ENCODE measurements around the gene RBP5.

RBP5 gene

DNA sequence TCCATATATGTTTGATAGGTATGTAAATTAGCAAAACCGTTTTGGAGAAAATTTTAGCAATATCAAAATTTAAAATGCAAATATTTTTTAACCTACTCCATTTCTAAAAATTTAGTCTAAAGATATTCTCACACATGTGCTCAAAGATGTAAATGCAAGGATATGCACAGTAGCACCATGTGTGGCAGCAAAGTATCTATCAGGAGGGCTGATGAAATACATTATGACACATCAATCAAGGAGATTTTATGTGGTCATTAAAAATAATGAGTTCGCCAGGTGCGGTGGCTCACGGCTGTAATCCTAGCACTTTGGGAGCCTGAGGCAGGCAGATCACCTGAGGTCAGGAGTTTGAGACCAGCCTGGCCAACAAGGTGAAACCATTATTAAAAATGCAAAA, 28.4 kb downstream of the RBP5 start:
- no peak for DNase-seq

DNA sequence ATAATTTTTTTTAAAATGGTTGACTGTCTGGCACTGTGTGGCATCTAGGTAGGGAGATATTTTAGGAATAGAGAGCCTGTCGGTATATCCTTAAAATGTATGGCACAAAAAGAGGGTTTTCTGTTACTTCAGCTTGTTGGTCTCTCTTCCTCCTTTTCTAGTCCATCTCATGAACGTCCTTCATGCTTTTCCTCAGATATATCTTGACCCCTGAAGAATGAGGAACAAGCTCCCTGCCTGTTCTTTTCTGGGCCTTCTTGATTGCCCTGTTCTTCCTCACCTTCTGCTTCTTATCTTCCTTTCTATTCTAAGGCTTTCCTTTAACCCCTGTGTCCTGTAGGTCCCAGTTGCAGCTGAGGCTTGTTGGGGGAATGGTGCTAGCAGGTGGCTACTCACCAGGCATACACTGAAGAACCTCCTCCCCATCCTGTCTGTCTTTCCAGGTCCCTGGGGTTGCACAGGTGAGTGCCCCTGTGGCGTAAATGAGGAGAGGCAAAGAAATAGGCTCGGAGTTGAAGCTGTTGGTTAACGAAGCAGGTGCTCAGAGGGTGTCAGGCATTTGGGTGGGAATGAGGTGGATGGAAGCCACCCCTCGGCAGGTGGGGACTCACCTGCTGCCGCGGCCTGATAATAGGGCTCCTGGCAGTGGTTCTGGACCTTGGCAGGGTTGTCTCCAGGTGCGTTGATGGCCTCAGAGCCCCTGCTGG, 29.2 kb downstream of the RBP5 start:
- DNase-seq: no peak

DNA sequence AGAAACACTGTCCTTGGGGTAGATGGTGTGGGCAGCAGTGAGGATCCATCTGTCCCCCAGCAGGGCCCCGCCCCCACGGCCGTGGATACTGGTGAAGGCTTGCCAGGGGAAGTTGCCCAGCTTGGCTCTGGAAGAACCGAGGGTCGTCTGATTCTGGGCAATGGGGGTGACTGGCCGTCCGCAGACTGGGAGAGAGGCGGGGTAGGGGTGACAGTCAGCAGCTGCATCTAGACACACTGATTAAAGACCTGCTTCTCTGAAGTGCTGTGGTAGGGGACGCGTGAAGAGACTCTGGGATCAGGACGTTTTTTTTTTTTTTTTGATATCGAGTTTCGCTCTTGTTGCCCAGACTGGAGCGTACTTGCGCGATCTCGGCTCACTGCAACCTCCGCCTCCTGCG, 31.7 kb downstream of the RBP5 start:
- DNase-seq: no peak

DNA sequence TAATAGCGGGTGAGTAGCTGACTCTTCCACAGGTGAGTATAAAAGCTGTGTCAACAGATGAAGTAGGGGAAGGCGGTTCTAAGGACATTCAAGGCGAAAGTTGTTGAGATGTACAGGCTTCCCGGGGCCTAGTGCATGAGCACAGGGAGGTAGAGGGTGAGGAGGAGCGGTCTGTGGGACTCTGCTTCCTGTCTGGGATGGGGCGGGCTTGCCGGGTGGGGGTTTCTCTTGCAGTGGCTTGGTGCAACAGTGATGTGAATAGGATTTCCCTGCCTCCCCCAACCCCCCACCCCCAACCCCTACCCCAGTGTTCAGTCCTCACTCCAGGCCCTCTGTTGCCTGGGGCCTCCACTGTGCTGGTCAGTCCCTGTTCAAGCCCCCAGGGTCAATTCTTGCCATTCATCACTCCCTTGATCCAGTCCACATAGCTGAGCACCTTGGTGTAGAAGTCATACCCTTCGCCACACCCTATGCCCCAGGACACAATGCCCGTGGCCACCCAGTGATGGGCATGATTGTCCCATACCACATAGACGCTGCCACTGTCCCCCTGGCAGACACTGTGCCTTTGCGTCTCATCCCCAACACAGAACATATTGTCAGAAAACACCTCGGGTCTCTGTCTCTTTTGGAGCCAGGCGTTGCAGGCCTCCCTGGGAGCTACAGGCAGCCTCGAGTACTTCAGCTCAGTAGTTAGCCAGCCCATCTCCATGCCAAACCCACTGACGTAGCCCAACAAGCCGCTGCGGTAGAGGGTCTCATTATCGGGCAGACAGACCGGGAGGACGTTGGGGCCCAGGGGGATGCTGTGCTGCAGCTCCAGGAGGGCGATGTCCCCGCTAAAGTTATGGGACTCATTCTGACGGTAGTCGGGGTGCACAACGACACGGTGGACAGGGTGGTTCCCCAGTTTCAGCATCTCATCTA, 32.4 kb downstream of the RBP5 start:
- DNase-seq: no peak

DNA sequence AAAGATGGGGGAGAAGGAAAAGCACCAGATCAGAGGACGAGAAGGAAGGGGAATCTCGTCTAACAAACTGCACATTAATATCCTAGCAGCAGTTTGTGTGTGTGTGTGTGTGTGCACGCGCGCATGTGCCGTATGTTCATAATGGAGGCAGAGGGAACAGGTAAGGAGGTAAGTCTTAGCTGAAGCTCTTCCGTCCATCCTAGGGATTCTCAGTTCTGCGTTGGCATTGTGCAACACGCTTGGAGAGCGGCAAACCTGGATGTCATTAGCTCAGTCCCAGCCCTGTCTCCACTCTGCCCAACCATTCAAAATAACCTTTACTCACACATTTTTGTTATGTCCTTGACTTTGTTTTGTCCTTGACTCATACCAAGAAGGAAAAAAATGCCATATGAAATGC, 34.8 kb downstream of the RBP5 start:
- no peak for DNase-seq

DNA sequence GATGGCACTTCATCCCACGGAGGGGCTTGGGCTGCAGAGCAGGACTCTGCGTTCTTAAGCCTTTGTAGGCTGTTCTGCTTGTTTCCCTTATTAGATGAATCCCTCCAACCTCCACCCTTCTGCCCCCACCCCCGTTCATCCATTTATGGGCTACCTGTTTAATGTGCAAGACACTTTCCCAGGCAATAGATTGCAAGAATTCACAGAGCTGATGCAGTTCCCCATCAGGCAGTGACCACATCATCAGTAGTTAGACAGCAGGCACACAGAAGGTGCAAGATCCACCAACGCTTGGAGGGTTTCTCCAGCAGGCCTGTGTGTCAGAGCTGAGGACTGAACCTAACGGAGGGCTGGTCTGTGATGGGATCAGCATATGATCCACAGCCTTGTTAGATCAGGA, 35.2 kb downstream of the RBP5 start:
- DNase-seq: no peak

DNA sequence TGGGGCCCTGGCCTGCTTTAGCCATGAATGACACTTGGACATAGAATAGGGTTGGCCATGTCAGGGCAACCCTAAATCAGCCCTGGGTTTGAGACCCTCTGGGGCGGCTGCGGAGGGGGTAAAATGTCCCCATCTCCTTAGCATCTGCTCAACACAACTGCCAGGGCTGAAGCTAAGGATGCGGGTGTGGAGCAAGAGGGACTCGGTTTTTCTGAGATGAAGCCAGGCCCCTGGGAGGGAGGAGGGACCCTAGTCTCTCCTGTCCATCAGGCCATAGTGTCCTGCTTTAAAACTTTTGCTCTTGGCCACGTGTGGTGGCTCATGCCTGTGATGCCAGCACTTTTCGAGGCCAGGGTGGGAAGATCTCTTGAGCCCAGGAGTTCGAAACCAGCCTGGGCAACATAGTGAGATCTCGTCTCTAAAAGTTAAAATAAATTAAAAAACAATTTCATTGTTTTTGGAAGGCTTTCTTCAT, 35.7 kb downstream of the RBP5 start:
- DNase-seq: no peak

DNA sequence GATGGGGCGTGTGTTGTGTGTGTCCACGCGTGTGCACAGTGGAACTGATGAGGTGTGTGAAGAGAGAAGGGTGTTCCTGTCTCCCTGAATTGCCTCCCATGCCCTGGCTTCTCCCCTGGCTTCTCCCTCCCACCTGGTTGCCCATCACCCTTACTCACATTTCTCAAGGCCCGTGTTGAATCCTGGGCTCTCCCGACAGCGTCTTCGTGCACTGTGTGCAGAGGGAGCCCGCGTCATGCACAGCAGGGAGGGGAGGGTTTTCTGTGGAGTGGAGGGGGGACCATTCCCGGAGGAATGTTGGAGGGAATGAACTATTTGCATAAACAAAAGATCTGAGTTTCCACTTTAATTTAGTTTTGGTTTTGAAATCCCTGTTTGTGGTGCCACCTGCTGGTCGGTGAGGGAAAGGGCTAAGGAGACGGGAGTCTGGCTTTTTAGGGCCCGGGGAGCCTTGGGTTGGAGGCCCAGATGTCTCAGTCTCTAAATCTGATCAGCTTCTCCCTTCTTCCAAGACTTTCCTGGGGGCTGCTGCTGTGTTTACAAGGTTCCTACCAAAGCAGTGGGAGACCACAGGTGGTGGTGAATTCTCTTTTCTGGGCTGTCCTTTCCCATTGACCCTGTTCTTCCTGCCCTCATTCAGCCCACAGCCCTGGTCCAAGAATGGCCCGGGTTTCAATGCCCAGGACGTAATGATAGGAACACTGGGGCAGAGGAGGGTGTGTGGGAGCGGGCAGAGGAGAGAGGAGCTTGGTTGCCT, 36.3 kb downstream of the RBP5 start, which contains the start of gene C1R:
TSS of gene C1R (minus strand) at position 217 of the 757 bp plus-strand sequence. CDS start at position 160, 57 bp downstream.
- DNase-seq: peak; percentile 90

DNA sequence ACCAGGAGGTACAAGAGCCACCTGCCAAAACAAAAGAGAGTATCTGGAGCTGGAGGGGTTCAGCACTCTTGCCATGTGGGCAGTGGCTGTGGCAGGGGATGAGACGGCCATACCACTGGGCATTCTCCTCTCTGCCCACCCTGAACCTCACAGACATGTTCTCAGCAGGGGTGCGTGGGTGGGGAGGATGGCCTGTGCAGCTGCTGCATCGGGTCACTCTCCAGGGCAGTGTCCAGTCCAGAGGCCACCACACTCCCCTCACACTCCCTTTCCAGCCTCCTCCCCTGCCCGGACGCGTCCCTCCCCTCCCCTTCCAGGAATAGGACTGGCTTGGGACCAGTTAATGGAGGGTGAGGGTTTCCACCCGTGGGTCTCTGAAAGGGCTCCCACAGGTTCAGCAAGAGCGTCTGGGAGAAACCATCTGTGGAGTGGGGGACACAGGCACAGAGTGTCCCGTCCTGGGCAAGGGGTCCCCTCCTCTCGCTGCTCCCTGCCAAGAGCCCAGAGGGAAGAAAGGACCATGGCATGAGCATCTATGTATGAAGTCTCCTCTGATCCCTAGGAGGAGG, 36.9 kb downstream of the RBP5 start:
- DNase-seq: no peak

DNA sequence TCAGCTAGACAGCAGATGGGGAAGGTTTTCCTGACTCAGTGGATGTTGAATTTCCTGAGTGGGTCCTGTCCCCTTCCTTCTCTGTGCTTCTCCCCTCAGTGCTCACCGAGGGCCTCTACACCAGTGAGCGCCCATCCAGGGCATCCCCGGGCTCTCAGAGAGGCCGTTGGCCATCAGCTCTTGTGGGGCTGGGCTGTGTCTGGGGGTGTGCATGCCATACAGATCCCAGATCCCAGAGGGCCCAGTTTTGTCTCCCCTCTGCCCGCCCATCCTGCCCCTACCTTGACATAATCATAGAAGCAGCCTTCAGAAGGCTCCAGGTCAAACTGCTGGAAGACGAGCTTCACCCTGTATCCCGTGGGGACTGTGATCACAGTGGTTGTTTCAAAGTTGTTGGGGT, 37.5 kb downstream of the RBP5 start:
- no peak for DNase-seq

DNA sequence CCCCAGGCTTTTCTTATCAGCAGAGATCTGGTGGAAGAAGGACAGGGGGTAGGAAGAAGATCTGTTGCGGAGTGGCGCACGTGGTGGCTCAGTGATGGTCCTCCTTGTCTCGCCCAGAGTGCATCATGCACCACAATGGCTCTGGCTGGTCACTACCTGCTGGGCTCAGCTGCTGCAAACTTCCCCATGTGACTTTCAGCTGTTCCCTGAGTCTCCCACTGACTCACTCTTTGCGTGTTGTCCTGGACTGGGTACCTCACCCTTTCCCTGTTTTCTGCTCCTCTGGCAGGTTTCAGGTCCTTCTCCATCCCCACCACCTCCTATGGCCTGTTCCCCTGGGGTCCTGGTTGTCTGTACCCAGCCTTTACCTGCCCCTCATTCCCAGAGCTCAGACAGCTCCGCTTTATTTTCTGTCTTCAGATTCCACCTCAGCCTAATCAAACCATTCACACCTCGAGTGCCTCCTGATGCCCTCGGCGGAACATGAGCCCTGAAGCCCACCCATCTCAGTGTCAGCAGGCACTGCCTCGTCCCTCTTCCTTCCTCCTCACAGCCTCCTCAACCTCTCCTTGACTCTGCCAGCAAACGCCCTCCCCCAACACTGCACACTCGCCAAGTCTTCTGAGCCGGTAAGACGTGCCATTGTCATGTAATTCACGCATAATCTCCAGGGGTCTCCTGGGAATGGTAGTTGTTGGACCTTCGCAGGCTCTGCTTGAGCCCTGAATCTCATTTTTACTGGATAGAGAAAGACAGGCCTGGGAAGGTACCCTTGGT, 38.3 kb downstream of the RBP5 start:
- no peak for DNase-seq

DNA sequence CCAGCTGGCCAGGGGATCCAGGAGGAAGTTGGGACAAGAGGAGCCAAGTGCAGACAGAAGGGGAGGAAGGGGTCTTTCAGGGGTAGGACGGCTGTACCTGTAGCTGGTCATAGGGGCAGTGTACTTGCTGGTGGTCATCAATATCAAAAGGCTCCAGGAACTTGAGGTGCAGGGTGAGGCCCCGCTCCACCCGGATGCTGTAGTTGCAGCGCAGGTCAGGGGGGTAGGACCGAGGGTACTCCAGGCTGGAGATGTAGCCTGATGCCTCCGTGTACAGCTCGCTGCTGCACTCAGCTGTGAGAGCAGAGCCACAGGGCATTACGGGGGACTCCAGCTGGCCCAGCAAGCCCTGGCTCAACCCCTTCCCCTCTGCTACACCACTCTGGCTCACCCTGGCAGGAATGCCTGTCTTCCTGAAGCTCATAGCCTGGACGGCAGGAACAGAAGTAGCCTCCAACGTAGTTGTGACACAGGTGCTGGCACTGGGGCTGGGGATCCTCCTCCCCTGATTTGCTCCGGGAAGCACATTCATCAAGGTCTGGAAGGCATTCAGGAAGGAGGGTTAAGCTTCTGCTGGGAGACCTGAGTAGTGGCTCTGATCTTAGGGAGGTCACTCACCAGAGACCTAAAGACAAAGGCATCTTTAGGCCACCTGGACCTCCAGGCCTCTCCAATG, 39.4 kb downstream of the RBP5 start:
- no peak for DNase-seq

DNA sequence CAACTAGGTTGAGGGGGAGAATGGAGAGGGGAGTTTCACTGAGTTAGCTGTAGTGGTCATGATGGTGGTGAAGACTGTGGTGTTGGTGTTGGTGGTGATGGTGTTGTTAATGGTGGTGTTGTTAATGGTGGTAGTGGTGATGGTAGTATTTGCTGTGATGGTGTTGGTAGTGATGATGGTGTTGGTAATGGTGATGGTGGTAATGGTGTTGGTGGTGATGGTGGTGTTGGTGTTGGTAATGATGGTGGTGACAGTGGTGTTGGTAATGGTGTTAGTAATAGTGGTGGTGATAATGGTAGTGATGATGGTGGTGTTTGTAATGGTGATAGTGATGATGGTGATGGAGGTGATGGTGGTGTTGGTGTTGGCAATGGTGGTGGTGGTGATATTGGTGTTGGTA, 45.6 kb downstream of the RBP5 start:
- no peak for DNase-seq

DNA sequence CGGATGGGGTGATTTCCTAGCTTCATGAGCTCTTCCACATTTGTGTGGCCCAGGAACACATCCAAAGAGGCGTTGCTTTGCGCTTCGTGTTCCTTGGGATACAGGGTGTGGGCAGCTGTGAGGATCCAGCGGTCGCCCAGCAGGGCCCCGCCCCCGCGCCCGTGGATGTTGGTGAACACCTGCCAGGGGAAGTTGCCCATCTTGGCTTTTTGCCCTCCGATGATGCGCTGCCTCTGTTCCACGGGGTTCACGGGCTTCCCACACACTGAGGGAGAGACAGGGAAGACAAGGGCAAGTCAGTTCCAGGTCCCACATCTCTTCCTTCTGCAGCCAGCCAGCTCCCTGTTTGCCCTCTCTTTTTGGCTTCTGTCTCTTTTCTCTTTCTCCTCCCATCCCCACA, 47.7 kb downstream of the RBP5 start:
- no peak for DNase-seq

DNA sequence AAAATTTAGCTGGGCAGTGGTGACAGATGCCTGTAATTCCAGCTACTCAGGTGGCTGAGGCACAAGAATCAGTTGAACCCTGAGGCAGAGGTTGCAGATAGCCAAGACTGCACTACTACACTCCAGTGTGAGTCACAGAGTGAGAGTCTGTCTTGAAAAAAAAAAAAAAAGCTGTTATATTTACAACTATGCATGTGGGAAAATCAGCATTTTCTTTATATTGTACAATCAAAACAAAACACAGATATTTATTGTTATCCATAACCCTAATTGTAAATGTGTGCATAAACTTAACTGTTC, 48.9 kb downstream of the RBP5 start:
- peak; percentile 67 for DNase-seq

DNA sequence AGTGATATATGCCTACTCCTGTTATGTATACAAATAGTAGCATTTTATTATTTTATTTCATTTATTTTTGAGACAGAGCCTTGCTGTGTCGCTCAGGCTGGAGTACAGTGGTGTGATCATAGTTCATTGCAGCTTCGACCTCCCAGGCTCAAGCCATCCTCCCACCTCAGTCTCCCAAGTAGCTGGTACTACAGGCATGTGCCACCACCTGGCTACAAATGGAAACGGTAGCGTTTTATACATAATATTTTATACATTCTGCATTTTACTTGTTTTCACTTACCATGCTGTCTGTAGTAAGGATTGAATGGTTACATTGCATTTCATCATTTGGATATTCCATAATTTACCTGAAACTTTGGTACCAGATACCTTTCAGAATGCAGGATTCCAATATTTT, 50.5 kb downstream of the RBP5 start:
- DNase-seq: no peak

DNA sequence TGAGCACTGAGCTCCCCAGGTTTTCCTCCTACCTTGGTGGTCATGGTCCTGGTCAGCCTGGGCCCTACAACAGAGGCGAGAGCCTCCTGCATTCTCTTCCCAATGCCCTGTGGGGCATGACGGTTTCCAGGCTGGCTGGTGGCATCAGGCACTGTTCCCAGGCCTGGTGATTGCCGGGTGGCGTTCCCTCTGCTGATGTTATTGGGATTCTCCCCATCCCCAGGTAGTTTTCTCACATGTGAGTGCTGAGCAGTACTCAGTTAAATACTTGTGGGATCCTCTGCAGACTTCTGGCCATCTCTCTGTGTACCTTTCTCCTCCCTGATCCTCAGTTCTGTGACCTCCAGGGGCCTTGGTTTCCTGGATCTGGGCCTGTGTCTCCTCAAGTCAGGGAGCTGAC, 52.2 kb downstream of the RBP5 start:
- no peak for DNase-seq

DNA sequence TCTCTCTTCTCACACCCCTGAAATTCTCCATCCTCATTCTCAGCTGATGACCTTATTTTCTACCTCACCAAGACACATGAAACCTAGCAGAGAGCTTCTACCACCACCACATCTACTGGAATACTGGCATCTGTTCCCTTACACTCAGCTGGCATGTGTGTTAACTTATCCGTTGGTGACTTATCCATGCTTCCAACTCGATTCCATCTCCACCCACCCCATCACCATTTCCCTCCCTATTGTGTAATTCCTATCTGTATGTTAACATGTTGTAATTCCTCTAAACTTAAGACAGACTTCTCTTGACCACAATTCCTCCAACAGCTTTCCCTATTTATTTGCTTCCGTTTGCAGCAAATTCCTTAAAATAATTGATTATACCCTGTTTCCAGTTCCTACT, 52.8 kb downstream of the RBP5 start:
- no peak for DNase-seq

DNA sequence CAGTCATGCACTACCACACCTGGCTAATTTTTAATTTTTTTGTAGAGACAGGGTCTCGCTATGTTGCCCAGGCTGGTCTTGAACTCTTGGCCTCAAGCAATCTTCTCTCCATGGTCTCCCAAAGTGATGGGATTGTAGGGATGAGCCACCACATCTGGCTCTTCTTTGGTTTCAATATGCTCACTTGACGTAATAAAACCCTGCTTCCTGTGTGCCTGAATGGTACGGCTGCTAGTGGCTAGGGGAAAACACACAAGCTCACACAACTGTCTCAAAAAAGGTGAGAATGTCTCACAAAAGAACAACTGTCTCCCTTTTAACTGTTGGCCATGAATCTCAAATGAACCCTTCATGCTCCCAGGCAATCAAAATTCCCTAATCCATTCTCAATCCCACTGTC, 53.2 kb downstream of the RBP5 start:
- no peak for DNase-seq

DNA sequence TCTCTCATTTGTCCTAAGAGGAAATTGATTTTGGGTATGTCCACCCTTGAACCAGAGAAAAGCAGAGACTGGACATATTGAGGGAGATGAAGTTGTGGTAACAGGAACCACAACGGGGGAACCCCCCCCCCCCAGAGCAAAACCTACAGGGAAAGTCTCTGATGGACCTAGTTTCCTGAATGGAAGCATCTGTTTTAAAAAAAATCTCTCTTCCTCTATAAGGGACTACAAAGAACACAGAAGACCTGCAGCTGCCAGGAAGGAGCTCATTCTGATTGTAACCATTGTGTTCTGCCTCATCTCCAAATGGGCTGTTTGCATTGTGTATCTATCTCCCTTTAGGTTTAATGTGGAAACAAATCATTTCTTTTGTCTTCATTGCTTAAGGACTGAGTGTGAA, 54.7 kb downstream of the RBP5 start:
- no peak for DNase-seq

Data from fibroblast of skin of back (primary cell).